Limb (tissue), 2 donors: ENCODE measurements around the gene TMEM120B.
A peak's percentile ranks its signal among the peaks of the same experiment; 100 is the strongest.
"Not testable (repeated sequence)": the region's sequence is repeated elsewhere in the genome, so short reads cannot be mapped to it uniquely, and the experiment has no call there.

Source experiments
- DNase-seq, 2 donors: peaks; one replicate each; pipeline ENCODE4 v3.0.0-alpha.2; 2016; ENCODE audit errors: extremely low spot score in 2 of 2

Gene TMEM120B

DNA sequence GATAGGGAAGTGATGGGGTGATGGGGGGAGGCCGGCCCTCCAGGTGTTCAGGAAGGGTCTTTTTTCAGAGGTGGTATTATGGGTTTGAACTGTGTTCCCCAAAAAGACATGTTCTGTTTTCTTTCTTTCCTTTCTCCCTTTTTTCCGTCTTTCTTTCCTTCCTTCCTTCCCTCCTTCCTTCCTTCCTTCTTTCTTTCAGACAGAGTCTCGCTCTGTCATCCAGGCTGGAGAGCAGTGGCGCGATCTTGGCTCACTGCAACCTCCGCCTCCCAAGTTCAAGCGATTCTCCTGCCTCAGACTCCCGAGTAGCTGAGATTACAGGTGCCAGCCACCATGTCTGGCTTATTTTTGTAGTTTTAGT is 3.5 kb upstream of the TMEM120B start:
- not testable (repeated sequence) for DNase-seq

DNA sequence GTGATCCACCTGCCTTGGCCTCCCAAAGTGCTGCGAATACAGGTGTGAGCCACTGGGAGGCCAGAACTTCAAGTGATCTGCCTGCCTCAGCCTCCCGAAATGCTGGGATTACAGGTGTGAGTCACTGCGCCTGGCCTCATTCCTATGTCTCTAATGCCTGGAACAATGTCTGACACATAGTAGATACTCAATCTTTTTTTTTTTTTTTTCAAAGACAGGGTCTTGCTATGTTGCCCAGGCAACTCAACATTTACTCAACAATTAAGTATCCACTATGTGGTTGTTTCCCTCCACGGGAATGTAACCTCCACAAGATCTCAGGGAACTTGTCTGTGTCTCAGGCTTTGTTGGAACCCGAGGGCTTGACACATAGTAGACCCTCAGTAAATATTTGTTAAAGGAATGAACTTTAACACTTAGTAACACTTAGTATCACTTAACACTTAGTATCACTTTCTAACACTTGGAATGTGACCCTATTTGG is 3.0 kb upstream of the TMEM120B start:
- no peak for DNase-seq

DNA sequence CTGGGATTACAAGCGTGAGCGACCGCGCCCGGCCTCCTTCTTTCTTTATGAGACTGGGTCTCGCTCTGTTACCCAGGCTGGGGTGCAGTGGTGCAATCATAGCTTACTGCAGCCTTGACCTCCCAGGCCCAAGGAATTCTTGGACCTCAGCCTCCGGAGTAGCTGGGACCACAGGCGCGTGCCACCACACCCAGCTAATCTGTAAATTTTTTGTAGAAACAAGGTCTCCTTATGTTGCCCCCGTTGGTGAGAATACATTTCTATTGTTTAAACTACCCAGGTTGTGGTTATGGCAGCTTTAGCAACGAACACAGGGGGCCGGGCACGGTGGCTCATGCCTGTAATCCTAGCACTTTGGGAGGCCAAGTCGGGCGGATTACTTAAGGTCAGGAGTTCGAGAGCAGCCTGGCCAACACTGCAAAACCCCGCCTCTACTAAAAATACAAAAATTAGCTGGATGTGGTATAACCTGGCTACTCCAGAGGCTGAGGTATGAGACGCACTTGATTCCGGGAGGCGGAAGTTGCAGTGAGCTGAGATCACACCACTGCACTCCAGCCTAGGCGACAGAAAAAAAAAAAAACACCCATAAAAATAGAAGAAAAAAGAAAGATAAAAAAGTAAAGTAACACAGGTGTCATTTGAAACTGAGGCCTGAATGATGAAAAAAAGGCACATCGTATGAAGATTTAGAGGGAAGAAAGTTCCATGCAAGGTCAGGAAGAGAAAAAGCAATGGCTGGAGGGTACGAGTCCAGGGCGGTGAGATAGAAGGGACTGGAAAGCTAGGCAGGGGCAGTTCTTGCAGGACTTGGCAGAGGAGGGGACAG is 977 bp upstream of the TMEM120B start:
- no peak for DNase-seq

DNA sequence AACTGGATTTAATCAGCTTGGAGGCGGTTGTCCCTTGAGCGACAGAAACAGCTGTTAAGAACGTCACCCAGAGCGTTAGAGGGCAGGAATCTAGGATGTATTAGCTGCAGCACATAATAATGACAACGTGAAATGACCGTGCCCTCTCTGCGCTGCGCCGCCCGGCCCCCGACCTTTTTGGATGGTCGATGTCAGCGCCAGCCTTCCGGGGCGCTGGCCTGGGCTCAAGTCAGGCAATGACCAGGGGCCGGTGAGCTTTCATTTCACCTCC is 427 bp upstream of the TMEM120B start:
- peak; percentile 64 to 86 for DNase-seq

DNA sequence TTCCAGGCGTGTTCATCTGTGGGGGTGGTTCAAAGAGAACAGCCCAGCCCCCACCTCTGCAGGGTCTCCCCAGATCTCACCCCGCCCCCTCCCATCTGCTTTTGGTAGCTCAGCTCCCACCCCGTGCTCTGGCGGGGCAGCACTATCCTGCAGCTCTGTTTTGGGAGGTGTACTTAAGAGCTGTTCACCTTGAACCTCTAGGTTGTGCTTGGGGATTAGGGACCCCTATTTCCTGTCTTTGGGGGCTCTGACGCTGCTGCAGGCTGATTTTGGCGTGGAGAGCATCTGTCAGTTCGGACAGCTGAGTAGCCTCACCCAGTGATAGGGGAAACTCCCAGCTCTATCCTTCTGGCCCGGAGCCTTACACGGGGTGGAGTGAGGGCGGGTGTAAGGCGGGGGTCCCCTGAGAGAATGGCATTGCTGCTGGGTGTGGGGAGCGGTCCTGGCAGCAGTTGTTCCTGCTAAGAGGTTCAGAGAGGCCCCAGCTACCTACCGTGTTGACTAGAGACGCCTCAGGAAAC is 765 bp downstream of the TMEM120B start:
- peak in 1 of 2 donors; percentile 52 for DNase-seq

DNA sequence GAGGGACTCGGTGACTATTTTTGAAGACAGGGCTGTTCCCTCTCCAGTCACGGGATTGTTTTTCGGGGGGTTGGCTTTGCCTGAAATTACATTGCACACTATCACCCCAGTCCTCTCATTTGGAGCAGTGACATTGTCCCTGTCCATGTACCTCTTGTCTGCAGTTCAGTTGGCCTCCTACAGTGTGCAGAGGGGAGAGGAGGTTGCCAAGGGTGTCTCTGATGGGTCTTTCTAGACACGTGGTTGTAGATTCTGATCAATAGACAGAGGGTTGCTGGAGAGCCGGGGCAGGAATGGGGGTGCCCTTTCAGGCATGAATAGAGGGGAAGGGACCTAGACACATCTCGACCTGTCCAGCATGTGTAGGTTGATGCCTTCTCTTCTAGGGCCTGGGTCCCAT is 1.2 kb downstream of the TMEM120B start:
- DNase-seq, result no peak

DNA sequence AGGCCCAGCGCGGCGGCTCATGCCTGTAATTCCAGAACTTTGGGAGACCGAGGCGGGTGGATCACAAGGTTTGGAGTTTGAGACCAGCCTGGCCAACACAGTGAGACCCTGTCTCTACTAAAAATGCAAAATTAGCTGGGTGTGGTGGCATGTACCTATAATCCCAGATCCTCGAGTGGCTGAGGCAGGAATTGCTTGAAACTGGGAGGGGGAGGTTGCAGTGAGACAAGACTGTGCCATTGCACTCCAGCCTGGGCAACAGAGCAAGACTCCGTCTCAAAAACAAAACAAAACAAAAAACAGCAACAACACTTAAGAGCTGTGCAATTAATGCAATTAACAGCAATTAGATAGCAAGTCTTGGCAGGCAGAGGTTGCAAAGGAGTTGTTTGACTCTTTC is 2.5 kb downstream of the TMEM120B start:
- DNase-seq, result not testable (repeated sequence)

DNA sequence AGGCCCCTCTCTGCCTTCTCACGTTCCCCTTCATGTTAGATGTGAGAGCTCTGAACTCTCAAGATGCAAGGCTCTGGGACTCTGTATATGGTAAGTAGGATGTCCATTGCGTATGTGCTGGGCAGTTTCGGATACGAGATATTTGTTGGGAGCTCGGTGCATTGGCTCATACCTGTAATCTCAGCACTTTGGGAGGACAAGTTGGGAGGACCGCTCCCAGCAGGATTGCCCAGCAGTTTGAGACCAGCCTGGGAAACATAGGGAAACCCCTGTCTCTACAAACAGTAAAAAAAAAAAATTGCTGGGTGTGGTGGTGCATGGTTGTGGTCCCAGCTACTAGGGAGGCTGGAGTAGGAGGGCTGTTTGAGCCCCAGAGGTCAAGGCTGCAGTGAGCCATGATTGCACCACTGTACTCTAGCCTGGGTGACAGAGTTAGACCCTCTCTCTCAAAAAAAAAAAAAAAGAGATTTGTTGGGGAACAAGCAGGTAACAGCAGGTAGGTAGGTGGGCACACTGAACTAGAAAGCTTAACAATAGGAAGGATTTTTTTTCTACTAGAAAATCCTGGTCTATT is 3.4 kb downstream of the TMEM120B start:
- DNase-seq, result no peak

DNA sequence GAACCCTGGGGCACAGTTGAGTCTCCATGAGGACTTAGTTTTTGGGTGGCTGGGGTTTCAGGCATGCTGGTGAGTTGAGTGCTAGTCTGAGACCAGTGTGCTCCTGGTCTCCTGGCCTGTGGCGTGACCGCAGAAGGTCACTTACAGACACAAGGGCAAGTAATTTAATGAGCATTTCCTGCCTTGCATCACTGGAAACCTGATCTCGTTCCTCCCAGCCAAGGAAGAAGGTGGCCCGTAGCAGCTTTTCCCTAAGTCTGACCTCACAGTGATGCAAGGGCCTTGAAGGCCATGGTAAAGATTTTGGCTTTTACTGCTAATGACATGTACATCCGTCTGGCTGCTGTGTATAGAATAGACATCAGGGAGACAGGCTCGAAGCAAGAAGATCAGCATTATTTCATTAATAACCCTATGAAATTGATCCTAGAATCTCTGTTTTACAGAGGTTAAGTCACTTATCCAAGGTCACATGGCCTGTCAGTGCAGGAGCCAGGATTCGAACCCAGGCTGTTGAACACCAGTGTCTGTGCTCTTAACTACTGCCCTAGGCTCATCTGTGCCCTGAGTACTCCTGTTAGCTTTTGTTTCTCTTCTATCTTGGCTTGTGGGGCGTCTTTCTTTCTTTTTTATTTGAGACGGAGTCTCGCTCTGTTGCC is 4.6 kb downstream of the TMEM120B start:
- no peak for DNase-seq

DNA sequence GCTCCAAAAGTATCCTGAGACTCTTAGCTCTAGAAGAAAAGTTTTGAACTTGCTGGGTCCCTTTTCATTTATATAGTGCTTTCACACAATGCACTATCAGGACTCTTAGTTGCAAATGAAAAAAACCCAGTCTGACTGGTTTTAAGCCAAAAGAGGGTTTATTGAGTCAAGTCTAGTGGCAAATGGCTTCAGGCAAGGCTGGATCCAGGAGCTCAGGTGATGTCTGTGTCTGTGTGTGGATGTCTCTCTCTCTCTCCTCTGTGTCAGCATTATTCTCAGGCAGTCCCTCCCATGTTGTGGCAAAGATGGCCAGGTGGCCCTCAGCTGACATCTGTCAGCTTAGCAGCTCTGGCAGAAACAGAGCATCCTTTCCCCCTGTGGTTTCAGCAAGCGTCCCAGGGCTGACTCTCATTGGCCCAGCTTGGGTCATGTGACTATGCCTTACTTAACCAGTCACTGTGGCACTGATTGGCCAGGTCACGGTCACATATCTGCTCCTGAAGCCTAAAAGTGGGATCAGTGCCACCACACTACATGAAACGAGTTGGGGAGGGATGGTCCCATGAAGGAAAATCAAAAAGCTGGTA is 6.2 kb downstream of the TMEM120B start:
- no peak for DNase-seq

DNA sequence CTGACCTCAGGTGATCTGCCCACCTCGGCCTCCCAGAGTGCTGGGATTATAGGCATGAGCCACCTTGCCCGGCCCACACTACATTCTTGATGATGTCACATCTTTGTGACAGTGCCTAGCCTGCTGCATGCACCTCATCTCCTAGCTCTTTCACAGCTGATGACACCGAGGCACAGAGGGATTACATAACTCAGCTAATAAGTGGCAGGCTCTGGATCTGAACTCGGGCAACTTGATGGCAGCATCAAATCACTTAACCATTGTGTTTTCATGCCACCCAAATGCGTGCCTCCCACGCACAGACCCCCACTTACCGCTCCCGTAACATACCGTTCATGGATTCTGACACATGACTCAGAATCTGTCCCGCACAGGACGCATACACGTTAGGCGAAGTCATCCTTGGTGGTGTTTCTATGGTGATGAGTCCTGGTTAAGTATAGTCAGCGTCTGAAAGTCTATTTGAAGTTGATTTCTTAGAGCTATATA is 7.4 kb downstream of the TMEM120B start:
- no peak for DNase-seq

DNA sequence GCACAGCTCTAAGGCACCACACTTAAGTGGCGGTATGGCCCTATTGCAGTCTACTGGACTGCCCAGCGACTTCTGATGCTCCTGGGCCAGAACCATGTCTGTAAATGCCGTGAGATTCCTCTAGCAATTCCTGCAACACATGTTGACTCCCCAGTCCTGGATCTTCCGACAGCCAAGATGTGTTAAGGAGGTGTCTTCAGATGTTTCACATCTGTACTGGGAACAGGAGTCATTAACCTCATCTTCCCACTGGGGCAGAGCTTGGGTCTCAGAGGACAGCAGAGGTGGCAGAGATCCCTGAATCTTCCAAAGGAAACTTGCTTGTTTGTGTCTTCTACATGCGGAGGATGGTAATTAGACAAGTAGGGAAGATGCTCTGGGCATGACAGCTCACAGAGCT is 8.2 kb downstream of the TMEM120B start:
- DNase-seq, result no peak

DNA sequence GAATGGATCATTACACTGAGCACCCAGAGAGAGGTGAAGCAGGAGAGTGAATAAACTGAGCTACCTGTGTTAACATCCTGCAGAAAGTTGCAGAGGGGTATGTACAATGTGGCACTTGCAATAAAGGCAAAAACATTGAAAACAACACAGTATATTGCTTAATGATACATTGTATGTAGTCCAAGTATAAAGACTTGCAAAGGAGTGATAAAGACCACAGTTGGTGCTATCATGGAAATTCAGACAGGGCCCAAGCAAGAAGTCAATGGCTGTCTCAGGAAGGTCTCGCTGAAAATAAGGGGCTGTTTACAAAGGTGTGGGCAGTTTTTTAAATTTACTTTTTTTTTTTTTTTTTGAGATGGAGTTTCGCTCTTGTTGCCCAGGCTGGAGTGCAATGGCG is 10.0 kb downstream of the TMEM120B start:
- DNase-seq, result no peak

DNA sequence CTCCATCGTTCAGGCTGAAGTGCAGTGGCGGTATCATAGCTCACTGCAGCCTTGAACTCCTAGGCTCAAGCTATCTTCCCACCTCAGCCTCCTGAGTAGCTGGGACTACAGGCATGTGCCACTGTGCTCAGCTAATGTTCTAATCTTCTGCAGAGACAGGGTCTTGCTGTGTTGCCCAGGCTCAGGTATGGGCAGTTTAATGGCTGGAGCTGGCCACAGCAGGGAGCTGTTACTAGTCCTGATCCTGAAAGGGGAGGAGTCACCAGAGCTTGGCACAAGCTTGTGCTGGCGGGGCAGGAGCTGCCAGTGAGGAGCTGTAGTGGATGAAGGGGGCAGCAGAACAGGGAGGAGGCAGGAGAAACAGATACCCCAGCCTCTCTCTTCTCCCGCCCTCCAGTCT is 10.6 kb downstream of the TMEM120B start:
- DNase-seq, result no peak

DNA sequence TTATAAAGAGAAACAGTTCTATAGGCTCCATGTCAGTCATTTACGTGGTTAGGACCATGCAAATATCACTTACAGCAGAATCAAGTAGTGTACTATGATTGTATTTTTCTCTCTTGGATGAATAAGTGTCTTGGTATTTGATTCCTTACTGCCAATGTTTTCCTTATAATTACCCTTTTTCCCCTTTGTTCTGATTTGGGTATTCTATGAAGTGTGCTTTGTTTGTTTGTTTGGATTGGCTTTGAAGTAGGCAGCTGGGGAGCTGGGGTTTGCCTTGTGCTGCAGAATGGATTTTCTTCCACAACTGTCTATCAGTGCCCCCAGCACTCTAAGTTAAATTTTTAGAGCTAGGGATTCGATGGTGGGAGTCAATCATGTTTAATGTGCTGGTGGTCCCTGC is 12.4 kb downstream of the TMEM120B start:
- no peak for DNase-seq

DNA sequence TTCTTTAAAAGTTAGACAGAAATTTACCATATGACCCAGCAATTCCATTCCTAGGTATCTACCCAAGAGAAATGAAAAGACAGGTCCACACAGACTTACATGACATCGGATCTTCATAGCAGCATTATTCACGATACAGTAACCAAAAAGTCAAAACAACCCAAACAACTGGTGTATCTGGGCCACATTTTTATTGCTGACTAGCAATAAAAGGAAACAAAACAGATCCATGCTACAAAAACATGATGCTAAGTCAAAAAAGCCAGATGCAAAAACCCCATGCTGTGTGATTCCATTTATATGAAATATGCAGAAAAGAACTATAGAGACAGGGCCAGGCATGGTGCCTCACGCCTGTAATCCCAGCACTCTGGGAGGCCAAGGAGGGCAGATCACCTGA is 12.9 kb downstream of the TMEM120B start:
- no peak for DNase-seq

DNA sequence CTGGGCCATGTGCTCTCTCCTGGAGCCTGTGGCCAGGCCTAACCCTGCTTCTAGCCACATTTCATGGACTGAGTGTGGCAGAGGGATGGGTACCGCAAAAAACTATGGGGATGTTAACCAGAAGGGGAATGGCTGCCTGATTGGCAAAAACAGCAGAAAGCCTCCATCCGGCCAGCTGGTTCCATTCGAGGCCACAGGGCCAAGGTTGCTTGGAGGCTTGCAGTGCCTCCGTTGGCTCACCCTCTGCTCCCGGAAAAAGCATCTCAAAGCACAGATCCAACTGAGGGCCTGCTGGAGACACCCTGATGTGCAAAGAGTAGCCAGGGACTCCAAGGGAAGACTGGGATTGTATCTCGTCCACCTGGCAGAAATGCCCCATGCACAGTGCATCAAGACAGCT is 16.5 kb downstream of the TMEM120B start:
- no peak for DNase-seq

DNA sequence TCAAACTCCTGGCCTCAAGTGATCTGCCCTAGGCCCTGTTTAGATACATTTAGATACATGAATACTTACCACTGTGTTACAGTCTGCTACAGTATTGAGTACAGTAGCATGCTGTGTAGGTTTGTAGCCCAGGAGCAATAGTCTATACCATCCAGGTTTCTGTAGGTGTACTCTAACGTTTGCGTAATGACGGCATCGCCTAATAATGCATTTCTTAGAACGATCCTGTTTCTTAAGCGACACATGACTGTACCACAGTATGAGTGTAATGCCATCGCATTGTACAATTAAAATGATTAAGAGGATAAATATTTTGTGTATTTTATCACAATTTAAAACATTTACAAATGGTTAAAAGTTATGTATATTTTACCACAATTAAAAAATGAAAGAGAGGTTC is 18.9 kb downstream of the TMEM120B start:
- DNase-seq, result no peak

DNA sequence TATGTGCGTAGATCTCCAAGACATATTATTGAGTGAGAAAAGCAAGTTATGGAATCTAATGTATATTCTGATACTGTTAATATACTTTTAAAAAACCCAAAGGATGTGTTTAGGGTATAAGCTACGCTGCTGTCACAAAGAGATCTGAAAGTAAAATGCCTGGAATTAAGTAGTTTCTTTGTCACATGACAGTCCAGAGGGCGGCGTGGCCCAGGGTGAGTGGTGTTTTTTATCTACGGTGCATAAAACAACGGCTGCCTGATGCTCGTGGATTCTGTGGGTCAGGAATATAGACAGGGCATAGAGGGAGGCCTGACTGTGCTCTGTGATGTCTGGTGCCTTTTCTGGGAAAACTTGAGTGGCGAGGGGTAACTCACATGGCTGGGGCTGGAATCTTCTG is 21.3 kb downstream of the TMEM120B start:
- no peak for DNase-seq

DNA sequence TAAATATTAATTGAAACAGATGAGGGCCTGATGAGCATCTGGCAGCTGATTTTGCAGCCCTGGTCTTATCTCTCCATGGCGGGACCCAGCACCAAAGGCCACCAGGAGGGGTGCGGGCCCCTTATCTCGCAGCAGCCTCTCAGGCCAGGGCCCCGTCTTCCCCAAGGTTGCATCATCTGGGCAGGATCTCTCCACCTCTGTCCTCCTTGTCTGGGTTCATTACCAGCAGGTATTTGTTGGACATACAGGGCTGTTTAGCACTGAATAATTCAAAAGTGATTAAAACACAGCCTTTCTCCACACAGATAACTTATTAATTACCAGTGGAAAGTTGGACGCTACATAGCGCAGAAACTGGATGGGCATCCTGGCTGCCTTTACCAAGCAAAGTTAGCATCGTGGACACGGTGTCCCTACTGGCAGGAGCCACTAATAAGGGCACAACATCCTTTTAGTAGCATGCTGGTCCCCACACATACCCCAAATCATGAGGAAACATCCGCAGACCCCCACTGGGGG is 25.8 kb downstream of the TMEM120B start:
- DNase-seq, result no peak

DNA sequence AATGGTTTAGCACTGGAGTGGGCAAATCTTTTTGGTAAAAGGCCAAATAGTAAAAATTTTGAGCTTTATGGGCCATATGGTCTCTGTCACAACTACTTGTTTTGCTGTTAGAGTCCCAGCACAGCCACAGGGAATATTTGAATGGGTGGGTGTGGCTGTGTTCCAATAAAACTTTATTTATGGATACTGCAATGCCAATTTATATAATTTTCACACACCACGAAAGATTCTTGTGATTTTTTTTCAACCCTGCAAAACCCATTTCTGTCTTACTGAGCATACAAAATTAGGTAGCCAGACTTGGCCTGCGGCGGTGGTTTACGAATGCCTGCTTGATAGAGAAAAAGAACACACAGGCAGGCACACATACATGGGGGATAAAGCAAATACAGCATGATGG is 28.3 kb downstream of the TMEM120B start:
- DNase-seq, result no peak

DNA sequence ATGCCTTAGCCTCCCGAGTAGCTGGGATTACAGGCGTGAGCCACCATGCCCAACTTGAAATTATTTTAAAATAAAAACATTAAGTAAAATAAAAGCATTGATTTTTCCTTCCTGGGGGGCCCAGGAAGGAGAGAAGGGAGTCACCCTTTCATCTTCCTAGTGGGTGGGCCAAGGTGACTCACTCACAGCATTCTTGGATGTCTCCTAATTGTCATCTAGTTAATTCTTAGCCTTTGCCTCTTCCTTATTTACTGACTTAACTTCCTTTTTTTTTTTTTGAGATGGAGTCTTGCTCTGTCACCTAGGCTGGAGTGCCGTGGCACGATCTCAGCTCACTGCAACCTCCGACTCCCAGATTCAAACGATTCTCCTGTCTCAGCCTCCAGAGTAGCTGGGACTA is 29.2 kb downstream of the TMEM120B start:
- DNase-seq, result no peak
